ENCODE data around the gene CPAMD8.

Gene CPAMD8

DNA sequence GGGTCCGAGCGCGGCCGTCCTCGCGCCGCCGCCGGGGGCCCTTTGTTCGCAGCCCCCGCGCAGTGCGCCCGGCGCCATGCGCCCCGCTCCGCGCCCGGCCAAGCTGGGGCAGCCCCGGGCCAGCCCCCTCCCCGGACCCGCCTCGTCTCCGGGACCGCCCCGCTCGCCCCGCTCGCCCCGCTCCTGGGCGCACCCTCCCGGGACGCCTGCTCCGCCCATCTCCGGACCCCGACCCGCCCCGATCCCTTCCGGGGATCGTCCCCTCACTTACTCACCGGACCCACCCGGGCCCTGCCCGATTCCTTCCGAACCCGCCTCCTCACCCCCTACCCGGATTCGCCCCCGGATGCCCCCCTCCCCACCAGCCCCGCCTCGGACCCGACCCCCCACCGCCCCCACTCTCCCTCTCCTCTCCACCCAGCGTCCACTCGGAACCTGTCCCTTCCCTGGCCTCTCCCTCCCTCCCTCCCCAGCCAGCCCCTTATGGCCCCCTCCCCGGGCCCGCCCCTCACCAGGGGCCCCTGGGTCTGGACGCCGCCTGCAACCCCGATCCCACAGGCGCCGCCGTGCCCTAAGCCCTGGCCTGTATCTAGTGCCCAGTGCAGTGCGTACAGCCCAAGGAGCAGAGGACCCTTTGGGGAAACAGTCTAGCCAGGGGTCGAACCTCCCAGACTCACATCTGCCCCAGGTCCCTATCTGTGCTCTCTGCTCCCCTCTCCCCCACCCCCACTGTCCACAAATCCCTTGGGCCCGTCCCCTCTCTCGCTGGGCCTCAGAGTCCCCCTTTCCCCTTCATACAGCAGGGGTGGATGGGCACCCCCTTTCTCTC lies at the start of gene CPAMD8:
CPAMD8 (minus strand) TSS at position 105 of the 829 bp plus-strand sequence. CDS start 168 bp downstream, outside the sequence.
- no peak for DNase-seq

DNA sequence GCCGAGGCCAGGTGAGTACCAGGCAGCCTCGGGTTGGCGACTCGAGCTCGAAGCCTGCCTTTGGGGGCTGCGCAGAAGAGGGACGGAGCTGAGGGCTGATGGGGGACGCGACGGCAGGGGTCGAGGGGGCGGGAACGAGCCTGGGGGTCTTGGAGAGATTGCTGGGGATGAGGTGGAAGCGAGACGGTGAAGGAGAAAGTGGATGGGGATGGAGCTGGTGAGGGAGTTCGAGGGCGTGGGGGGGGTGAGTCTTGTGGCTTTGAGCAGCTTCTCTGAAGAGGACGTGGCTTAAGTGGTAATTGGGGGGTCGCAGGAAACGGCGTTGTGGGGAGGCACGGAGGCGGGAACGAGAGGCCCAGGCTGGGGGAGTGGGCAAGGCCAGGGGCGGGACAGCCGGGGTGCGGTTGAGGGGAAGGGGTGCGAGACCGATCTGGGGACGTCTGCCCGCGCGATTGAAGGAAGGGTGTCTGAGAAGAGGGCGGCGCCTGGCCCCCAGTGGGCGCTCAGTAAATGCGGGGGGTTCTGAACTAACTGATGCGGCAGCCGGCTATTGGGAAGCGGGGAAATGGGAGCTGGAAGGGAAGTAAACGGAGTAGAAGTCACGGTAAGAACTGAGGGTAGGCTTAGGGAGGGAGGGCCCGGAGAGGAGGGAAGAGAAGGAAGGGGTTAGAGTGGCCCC lies 49.4 kb upstream of the CPAMD8 start:
- no peak for DNase-seq

DNA sequence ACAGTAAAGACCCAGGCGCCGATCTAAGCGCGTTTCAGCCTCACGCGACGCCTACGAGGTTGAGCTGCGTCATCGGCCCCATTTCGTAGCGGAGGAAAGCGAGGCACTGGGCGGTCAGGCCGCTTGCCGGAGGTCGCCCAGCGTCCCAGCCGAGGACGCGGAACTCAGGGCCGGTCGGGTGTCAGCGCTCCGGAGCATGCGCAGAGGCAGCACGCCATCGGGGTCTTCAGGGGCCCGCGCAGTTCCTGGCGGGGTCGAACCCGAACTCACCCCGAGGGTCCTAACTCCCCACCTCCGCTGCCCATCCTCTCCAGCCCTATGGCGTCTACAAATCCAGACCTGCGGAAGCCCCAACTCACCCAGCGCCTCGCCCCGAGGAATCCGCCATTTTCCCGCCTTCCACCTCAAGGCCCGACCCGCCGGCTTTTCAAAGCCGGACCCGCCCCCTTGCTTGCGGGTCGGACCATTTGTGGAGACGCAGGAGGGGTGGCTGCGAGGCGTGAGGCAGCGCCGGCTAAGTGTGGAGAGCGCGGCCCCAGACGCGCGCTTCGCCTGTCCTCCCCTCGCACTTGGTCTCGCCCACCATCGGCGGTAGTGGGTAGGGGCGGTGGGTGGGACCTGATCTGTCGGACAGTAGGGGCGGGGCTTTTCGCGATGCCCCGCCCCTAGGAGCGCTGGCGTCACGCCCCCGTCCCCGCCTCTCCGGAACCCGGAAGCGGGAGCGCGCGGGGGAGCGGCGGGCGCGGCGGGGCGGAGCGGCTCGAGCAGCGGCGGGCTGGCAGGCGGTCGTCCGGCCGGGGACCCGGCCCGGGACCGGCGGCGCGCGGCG lies 48.6 kb upstream of the CPAMD8 start, which contains the start of the genes HAUS8 and MYO9B:
HAUS8 (minus strand) TSS at position 418 of the 829 bp plus-strand sequence; CDS start at position 388, 30 bp downstream.
MYO9B (plus strand) TSS at position 743 of the 829 bp plus-strand sequence. CDS start 25,941 bp downstream, outside the sequence.
- DNase-seq, result peak; percentile 98

DNA sequence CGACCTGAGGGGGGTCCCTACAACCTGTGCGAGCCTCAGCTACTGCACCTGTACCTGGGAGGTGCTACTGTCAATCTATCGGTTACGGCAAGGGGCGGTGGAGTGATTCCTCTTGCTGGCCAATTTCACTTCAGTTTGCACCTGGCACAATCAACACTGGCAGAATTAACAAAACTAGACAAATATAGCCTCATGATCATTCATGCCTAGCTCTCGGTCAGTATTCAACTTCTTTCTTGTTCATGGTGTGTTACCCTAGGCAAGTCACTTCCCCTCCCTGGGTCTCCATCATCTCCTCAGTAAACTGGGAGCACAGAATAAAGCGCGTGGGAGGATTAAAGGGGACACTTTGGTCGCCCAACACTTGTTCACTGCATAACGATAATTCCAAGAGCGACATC lies 48.0 kb upstream of the CPAMD8 start:
- DNase-seq, result no peak

DNA sequence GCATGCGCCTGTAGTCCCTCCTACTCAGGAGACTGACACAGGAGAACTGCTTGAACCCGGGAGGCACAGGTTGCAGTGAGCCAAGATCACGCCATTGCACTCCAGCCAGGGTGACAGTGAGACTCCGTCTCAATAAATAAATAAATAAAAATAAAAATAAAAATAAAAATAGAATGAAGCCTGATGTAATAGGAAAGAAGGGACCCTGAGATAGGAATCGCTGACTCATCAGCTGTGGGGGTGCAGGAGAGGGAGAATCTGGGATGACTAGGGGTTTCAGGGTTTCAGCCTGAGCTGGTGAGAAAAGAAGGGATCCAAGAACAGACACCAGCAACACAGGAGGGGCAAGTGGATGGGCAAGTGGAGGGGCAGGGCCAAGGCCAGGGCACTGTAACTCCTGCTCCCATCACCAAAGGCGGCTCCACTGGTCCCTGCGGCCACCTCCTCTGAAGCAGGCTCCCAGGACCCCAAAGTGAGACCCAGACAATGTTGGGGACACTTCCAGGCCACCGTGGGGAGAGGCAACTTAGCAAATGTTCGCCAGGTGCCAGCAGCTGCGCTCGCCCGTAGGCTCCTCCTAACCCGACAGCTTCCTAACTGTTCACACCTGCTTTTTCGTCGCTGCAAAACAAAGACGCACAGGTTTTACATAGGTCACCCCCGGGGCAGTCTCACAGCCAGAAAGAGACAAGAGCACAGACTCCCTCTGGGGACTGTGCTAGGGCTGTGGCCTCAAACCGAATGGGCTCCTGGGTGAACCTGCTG lies 47.4 kb upstream of the CPAMD8 start:
- DNase-seq, result peak; percentile 11

DNA sequence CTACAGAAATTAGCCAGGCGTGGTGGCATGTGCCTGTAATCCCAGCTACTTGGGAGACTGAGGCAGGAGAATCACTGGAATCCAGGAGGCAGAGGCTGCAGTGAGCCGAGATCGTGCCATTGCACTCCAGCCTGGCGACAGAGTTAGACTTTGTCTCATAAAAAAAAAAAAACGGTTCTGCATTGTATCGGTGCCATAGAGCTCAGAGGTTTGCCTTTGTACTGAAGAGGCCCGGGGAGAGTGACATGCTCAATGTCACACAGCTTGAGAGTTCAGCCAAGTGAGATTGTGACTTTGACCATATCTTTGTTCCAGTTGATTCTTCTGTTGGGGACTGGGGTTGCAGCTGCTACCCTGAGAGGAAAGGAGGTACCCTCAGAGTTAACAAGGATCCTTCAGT lies 44.3 kb upstream of the CPAMD8 start:
- DNase-seq, result no peak

DNA sequence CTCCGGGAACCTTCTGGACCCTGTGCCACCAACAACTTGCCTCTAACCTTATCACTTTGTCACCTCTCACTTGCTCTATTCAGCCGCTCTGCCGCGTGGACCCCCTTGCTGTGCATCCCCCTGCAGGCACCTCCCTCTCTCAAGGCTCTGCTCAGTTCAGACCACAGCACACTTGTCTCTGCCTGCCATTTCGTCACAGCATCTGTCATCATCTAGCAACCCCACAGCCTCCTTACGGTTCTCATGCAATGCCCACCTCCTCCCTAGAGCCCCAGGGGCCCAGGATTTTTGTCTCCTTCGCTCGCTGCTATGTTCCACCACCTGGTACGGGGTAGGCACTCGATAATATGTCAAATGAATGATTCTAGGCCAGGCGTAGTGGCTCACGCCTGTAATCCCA lies 43.8 kb upstream of the CPAMD8 start:
- DNase-seq, result no peak

DNA sequence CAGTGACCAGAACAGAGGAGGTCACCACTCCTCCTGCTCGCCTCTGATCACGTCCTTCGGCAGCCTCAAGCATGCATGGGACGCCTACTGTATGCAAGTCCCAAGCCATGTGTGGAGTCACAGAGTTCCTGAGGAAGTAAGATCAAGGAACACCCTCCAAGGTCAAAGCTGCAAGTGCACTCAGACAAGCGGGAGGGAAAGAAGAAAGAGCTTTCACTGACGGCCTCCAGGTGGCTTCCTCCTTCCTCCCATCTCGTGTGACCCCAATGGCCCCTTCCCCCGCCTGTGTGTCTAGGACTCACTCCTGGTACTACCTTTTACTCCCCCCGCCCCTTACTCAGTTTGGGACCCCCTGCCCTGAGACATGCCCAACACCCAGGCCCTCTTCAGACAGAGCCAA lies 42.6 kb upstream of the CPAMD8 start:
- DNase-seq, result no peak

DNA sequence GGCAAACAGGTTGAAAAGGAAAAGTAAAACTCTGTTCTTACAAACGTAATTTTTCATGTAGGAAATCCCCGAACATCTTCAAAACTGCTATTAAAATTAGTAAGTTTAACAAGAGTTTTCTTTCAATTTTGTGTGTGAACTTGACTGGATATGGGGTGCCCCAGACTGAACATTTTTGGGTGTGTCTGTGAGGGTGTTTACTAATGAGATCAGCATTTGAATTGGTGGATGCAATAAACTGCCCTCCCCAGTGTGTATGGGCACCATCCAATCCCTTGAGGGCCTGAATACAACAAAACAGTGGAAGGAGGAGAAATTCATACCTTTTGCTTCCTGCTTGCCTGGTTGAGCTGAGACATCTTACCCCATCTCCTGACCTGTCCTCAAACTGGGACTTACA lies 36.8 kb upstream of the CPAMD8 start:
- no peak for DNase-seq

DNA sequence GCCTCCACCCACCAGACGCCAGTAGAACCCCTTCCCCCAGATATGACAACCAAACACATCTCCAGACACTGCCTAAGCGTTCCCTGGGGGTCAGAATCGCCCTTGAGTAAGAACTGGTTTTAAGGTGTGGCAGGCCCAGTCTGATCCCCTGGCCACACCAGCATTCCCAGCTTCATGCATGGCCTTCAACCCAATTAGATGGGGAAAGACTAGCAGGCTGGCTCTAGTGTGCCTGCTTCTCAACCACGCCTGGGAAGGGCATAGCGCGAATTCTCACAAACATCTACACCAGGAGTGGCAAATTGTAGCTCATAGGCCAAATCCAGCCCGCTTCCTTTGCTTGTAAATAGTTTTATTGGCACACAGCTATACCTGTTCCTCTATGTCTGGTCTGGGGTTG lies 35.1 kb upstream of the CPAMD8 start:
- no peak for DNase-seq

DNA sequence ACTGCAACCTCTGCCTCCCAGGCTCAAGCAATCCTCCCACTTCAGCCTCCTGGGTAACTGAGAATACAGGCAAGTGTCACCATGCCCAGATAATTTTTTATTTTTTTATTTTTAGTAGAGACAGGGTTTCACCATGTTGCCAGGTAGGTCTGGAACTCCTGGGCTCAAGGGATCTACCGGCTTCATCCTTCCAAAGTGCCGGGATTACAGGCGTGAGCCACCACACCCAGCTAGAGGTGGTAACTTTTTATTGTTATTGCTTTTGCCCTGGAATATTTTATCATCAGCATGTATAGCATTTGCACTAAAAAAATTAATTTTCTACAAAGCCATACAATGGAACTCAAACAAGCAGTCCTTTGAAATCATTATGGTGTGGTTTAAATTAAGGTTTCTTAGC lies 34.6 kb upstream of the CPAMD8 start:
- no peak for DNase-seq

DNA sequence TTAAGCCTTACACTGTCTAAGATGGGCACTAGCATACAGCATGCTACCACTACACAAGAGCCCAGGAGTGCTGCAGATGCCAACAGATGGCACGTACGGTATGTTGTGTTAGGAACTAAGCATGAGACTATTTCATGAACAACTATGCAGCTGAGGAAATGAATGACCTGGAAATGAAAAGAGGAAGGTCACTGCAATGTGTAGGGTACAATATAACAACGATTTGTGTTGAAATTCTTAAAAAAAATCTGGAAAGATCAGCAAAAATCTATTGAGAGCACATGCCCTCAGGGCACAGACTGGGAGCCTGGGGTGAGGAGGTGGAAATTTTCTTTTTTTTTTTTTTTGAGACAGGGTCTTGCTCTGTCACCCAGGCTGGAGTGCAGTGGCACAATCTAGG lies 34.2 kb upstream of the CPAMD8 start:
- DNase-seq, result no peak

DNA sequence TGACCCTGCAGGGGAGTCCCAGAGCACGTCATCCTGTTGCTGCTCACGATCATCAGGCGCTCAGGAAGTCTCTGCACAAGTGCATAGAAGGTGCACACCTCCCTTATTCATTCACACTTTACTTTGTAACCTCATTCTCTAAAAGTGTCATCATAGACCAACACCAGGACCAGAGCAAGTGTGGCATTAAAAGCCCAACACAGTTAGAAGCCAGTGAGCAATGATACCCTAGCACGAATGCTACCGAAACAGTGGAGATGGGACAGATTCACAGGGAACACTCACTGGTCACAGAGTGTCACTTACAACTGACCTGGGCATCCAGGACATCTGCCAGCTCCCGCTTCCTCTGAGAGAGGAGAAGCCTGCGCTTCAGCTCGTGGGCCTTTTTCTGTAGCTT lies 31.6 kb upstream of the CPAMD8 start:
- DNase-seq, result no peak

DNA sequence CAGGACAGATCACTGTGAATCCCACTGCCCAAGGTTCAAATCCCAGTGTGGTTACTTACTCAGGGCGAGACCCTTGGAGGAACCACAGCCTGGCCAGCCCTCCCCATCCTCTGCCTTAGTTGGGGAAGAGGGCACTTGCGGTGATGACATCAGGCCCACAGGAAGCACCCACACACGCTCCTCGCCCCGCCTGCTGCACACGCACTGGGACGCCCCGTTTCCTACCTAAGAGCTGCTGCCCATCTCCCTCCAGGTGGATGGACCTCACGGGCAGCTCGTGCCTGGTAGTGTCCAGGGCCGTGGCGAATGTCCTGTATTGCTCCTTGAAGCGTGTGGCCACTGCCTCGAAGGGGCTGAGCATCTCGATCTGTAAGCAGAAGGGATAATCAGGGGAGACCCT lies 29.0 kb upstream of the CPAMD8 start:
- DNase-seq, result no peak

DNA sequence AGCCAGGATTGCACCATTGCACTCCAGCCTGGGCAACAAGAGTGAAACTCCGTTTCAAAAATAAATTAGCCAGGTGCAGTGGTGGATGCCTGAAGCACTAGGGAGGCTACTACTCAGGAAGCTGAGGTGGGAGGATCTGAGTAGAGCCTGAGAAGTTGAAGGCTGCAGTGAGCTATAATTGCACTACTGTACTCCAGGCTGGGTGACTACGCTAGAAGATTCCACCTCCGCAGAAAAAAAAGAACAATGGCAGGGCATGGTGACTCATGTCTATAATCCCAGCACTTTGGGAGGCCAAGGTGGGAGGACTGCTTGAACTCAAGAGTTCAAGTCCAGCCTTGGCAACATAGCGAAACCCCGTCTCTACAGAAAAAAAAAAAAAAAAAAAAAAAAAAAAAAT lies 28.1 kb upstream of the CPAMD8 start:
- no peak for DNase-seq

DNA sequence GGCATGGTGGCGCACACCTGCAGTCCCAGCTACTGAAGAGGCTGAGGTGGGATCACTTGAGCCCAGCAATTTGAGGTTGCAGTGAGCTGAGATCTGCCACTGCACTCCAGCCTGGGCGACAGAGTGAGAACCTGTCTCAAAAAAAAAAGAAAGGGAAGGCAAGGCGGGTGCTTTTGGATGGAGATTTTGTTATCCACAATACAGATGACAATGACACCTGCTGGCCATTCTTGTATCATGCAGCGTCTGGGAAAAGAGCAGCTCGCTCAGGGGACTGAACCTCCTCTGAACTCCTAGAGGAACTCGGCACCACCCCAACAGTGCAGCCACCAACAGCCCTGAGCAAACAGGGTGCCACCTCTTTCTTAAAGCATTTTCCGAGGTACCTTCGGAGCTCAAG lies 25.8 kb upstream of the CPAMD8 start:
- DNase-seq, result no peak

DNA sequence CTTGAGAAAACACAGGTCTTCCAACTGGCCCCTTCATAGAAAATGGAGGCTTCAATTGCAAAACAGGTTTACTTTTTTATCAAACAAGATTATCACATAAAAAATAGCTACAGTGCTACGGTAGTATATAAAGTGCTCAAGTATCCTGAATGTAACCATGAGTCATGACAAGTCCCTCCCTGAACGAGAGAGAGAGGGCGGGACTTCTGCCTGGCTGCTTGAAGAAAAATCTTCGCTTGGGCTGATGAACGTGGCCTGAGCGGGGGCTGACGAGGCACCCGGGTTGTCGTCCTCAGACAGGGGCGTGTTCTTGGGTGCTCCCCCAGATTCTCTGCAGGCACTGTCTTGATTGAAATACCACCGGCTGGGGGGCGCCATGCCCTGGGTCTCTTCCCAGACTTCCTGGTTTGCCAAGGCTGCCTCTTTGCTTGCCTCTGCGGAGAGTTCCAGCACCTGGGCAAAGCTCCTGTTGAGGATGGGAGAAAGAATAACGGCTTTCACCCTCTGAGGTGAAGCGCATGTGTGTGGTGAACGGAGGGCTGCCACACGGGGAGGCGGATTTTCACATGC lies 23.2 kb upstream of the CPAMD8 start:
- DNase-seq, result no peak

DNA sequence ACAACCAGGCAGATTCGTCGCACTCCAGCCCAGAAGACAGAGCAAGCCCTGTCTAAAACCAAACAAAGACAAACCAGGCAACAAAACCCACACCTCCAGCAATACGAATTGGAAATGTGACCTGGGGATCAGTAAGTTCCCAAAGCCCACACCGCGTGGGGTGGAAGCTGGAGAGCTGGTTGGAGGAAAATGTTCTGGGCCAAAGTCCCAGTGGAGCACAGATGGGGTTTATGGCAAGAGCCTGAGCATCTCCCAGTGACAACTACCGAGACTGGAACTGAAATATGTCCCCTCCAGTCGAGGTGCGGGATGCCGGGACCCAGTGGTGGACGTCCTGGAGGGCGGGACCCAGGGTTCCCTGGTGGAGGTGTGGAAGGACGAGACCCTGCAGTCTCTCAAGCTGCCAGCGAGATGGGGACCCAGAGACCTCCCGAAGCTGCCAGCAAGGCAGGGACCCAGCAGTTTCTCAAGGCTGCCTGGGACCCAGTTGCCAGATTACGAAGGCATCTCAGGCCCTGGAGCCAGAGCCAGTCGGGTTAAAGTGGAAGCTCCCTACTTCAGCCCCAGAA lies 22.4 kb upstream of the CPAMD8 start:
- DNase-seq, result no peak

DNA sequence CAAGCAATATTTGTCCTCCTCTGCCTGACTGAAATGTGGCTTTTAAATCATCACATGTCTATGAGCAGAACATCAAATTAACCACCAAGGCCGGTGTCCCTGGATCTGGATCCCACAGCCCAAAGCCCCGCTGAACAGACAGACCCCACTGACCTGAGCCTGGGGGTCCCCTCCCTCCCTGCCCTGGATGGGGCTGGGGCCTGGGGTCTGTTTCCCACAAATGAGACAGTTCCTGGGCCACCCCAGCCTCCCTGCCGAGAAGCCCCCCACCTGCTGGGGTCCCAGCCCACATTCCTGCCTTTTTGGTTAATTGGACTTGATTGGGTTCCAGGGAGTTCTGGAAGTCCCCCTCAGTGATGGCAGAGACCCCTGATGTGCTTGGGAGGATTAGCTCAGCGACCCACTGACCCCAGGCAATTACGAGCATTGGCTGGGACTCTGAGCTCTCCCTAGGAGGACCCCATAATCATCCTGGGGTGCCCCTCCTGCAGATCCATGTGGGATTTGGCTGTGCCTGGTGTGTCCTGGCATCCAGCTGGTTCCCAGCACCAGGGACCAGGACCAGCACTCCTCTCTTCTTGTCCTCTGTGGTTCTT lies 19.4 kb upstream of the CPAMD8 start:
- DNase-seq, result no peak

DNA sequence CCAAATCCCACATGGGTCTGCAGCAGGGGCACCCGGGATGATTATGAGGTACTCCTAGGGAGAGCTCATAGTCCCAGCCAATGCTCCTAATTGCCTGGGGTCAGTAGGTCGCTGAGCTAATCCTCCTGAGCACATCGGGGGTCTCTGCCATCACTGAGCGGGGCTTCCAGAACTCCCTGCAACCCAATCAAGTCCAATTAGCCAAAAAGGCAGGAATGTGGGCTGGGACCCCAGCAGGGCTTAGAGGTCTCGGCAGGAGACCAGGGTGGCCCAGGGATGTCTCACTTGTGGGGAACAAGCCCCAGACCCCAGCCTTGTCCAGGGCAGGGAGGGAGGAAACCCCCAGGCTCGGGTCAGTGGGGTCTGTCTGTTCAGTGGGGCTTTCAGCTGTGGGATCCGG lies 17.1 kb upstream of the CPAMD8 start:
- DNase-seq, result no peak

DNA sequence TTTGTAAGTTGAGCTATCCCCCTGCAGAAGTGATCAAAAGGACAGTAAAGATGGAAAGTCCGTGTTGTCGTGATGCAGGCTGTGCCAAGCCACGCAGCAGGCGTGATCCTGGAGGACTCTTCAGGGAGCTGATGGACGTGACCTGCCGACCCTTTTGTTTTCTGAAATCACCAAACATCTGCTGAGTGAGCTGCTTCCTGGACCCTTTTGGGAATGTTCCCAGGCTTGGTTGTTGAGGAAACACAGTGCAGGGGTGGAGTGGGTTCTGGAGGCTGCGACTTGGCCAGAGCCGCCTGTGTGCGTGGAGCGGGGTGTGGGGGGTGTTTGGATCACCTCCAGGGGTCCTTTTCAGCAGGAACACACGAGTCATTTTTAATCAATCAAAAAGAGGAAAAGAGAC lies 15.4 kb upstream of the CPAMD8 start:
- peak; percentile 9 for DNase-seq
